ENCODE results near the gene ARHGAP26. TPM values are rescaled to one million over a fixed set of nuclear protein-coding genes. Genes with fewer than 3 reads are reported as not detected.

The ARHGAP26 gene
- total and polyA plus RNA-seq, 2 experiments from 2014 or later, result 9.5 to 16.8 TPM

DNA sequence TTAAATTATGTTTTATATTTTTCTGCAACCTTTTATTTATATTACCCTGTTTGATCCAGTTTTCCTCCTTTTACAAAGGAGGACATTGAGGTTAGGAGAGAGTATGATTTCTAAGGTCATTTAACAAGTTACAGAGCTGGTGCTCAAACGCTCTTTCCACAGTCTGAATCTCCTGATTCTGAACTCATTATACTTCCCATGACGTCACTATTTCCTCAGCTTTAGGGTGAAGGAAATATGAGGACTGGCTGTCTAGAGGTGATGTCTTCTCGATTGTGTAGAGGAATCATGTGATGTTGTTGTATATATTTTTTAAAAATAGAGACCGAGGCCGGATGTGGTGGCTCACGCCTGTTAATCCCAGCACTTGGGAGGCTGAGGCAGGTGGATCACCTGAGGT lies 140.0 kb downstream of the ARHGAP26 start:
- Histone ChIP-seq H3K4me3 (no peak overlapping the region), H3K4me1 (ENCODE audit: insufficient read depth) (no peaks in the 10 kb centered on the region; the same call in 1 of the 2 replicates), H3K27ac (ENCODE audit: low read depth) (no peak overlapping the region), H3K36me3 (ENCODE audit: insufficient read depth) (peaks cover 3% of the 10 kb centered on the region), H3K79me2 (replicated peaks; ENCODE audit: insufficient read depth) (no peaks in the 10 kb centered on the region), H2AFZ (no peak overlapping the region), H3F3A (replicated peaks; ENCODE audit: low read depth) (no peaks in the 10 kb centered on the region), H3K9me2 (ENCODE audit: insufficient read depth) (no peaks in the 10 kb centered on the region), H3K27me3 (ENCODE audit: insufficient read depth) (no peaks in the 10 kb centered on the region), H3K4me2 (no peak overlapping the region), H4K20me1 (replicated peaks; ENCODE audit: insufficient read depth) (no peaks in the 10 kb centered on the region)
- peaks cover 30% of the 10 kb centered on the region for H3K36me3 Mint-ChIP-seq (ENCODE audit: low read depth)
- no peak for ATAC-seq
- H3K27ac Mint-ChIP-seq, result no peak overlapping the region
- H3K4me3 Mint-ChIP-seq, result no peak overlapping the region
- no peaks in the 10 kb centered on the region for H3K27me3 Mint-ChIP-seq (ENCODE audit: insufficient read depth, low read depth, poor library complexity)
- H3K9me3 Mint-ChIP-seq, result no peaks in the 10 kb centered on the region
- DNase-seq (ENCODE audit: low spot score), result no peak
- no peak for TF ChIP-seq EZH2phosphoT487 (IDR thresholded peaks at IDR 0.05; ENCODE audit: unreplicated experiment)
- no peak for TF ChIP-seq ZNF462 (CRISPR knock-in tag; IDR thresholded peaks at IDR 0.05)
- TF ChIP-seq, protein P1, sequence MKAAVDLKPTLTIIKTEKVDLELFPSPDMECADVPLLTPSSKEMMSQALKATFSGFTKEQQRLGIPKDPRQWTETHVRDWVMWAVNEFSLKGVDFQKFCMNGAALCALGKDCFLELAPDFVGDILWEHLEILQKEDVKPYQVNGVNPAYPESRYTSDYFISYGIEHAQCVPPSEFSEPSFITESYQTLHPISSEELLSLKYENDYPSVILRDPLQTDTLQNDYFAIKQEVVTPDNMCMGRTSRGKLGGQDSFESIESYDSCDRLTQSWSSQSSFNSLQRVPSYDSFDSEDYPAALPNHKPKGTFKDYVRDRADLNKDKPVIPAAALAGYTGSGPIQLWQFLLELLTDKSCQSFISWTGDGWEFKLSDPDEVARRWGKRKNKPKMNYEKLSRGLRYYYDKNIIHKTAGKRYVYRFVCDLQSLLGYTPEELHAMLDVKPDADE (IDR thresholded peaks at IDR 0.05), result no peak
- TF ChIP-seq ZNF331 (CRISPR knock-in tag; IDR thresholded peaks at IDR 0.05; ENCODE audit: low read depth), result no peak
- TF ChIP-seq POLR2AphosphoS5 (IDR thresholded peaks at IDR 0.05; ENCODE audit: low read depth), result no peak
- TF ChIP-seq EZH2 (IDR thresholded peaks at IDR 0.05; ENCODE audit: low read depth, unreplicated experiment), result no peak
- no peak for TF ChIP-seq ZNF114 (CRISPR knock-in tag; IDR thresholded peaks at IDR 0.05)
- TF ChIP-seq JUNB (IDR thresholded peaks at IDR 0.05; ENCODE audit: unreplicated experiment), result no peak
- no peak for TF ChIP-seq STAT1 (IDR thresholded peaks at IDR 0.05; ENCODE audit: unreplicated experiment)
- H3K4me1 Mint-ChIP-seq, result peaks cover 25% of the 10 kb centered on the region

Data from GM23338 (cell line).